Heart left ventricle (tissue), 13 donors: ENCODE measurements around the gene KLHL29.

ENCODE experiments used
- POLR2A ChIP-seq, 2 donors: fragments of 450-650 bp; IDR thresholded peaks; one replicate each; pipeline ENCODE4 v1.6.1; 2017; ENCODE audit warnings: antibody characterized with exemption in 2 of 2, mild to moderate bottlenecking in 2 of 2, moderate library complexity in 2 of 2
- TF ChIP-seq, protein P1 (sequence below), 12 donors: fragments of 200-600 bp; sonication (generic) in 4 of 12; IDR thresholded peaks; one replicate each; pipeline versions ENCODE4 v1.5.0 to v1.8.0; 2018 to 2022; ENCODE audit warnings: antibody characterized with exemption in 12 of 12, mild to moderate bottlenecking in 5 of 12
- donor health status: ischemic (EF 13 %, LVEDD 7.1; RV severe dilation, severe dysfunction).
- donor health status: DM: no; HTN: yes; CAD: no.
- donor health status: DM: no; HTN: no; CAD: no.
- donor health status: ischemic (EF 25% LVEDD 6.9; RV normal size, moderate dysfunction).
- donor health status: ischemic (EF 25% LVEDD 5.7; RV mildly dilated, moderate dysfunction).
- donor health status: ischemic (EF 35%, LVEDD 5.7; RV mildly dilated, moderate dysfunction).
- donor health status: nonischemic (EF 11% LVEDD 7.7; RV severe dilation, severe dysfunction).
- donor health status: DM: yes; HTN: yes; CAD: no.
- donor health status: PGD.
- donor health status: ischemic (EF 29% LVEDD 5.4; RV normal size, mild dysfunction).
- donor health status: nonischemic (EF 23%, LVEDD 6.1; RV moderate dilation, normal function).

DNA sequence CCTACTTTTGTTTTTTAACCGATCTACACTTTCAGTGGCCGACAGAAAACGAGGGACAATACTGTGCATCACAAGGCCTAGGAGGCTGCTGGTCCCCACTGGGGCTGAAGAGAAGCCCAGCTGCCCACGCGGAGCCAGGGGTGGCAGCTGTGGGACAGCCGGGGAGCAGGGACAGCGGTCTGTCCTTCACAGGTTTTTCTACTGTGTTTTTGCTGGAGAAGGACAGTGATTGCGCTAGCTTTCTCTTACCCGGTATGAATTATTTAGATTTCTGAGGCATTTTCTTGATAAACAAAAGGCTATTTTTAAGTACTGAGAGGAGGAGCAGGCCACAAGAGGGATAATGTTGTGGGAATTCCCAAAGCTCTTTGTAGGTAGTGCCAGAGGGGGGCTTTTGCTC is 322.1 kb downstream of the KLHL29 start:
- TF ChIP-seq, protein P1, sequence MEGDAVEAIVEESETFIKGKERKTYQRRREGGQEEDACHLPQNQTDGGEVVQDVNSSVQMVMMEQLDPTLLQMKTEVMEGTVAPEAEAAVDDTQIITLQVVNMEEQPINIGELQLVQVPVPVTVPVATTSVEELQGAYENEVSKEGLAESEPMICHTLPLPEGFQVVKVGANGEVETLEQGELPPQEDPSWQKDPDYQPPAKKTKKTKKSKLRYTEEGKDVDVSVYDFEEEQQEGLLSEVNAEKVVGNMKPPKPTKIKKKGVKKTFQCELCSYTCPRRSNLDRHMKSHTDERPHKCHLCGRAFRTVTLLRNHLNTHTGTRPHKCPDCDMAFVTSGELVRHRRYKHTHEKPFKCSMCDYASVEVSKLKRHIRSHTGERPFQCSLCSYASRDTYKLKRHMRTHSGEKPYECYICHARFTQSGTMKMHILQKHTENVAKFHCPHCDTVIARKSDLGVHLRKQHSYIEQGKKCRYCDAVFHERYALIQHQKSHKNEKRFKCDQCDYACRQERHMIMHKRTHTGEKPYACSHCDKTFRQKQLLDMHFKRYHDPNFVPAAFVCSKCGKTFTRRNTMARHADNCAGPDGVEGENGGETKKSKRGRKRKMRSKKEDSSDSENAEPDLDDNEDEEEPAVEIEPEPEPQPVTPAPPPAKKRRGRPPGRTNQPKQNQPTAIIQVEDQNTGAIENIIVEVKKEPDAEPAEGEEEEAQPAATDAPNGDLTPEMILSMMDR (IDR thresholded peaks at IDR 0.05), result no peak
- no peak for TF ChIP-seq POLR2A (IDR thresholded peaks at IDR 0.05)
